NB4 (cell line): ENCODE data around the gene FCRL4.

ENCODE experiments used
- DNase-seq: peaks from one replicate; pipeline ENCODE4 v3.0.0; 2010; ENCODE audit warnings: low read depth
- H3K4me3 ChIP-seq: one replicate; pipeline ENCODE4 v1.5.1; 2011; ENCODE audit warnings: mild to moderate bottlenecking, low read depth, low read length, moderate library complexity
- CTCF ChIP-seq: IDR thresholded peaks from one replicate; pipeline ENCODE4 v1.5.1; 2012; ENCODE audit warnings: low read depth, low read length
- MYC ChIP-seq: IDR thresholded peaks from 2 replicates; pipeline ENCODE4 v1.6.1; 2011; ENCODE audit warnings: low read depth, low read length
- POLR2A ChIP-seq: IDR thresholded peaks from 2 replicates; pipeline ENCODE4 v1.6.1; 2011; ENCODE audit warnings: mild to moderate bottlenecking; ENCODE audit not compliant: insufficient read length; ENCODE audit errors: extremely low read depth
- TF ChIP-seq, protein P1 (sequence below): IDR thresholded peaks from 2 replicates; pipeline ENCODE4 v1.6.1; 2011; ENCODE audit warnings: low read depth, low read length

The FCRL4 gene

GRCh38 chr1:157523774-157524493, 74.0 kb downstream of the FCRL4 start:
- TF ChIP-seq CTCF = no peak
- TF ChIP-seq, protein P1, sequence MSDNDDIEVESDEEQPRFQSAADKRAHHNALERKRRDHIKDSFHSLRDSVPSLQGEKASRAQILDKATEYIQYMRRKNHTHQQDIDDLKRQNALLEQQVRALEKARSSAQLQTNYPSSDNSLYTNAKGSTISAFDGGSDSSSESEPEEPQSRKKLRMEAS = no peak
- no peak for TF ChIP-seq MYC
- TF ChIP-seq POLR2A = no peak
- no peak overlapping the region for H3K4me3 ChIP-seq
- DNase-seq = no peak
